GM12878 (cell line): ENCODE results near the gene ARMC9.

Experiments used
- ASH2L ChIP-seq: fragments of 300-600, 200-600 bp; sonication (generic); IDR thresholded peaks from 2 replicates; pipeline ENCODE4 v1.6.1; 2017; ENCODE audit warnings: low read depth, mild to moderate bottlenecking, borderline replicate concordance
- BHLHE40 ChIP-seq, 2 experiments: fragments of 450-650 bp in 1 of 2; IDR thresholded peaks; 2 replicates each; pipeline ENCODE4 v1.6.1; 2011 to 2017; ENCODE audit warnings: low read depth in 2 of 2, borderline replicate concordance in 1 of 2, improper control_type of control experiment in 1 of 2, low read length in 1 of 2, mild to moderate bottlenecking in 1 of 2
- CHD2 ChIP-seq: IDR thresholded peaks from 2 replicates; pipeline ENCODE4 v1.6.1; 2011; ENCODE audit warnings: low read depth, low read length, improper control_type of control experiment, borderline replicate concordance
- CREB1 ChIP-seq: IDR thresholded peaks from 2 replicates; pipeline ENCODE4 v1.6.1; 2012; ENCODE audit warnings: low read depth, mild to moderate bottlenecking, inconsistent platforms
- GABPA ChIP-seq: IDR thresholded peaks from 2 replicates; pipeline ENCODE4 v1.6.1; 2014; ENCODE audit warnings: antibody characterized with exemption, low read depth, mild to moderate bottlenecking, inconsistent platforms
- POLR2A ChIP-seq: IDR thresholded peaks from 2 replicates; pipeline ENCODE4 v1.6.1; 2011; ENCODE audit warnings: low read depth, mild to moderate bottlenecking, low read length
- RFX5 ChIP-seq: IDR thresholded peaks from 2 replicates; pipeline ENCODE4 v1.6.1; 2011; ENCODE audit warnings: low read depth, low read length, improper control_type of control experiment
- SUPT20H ChIP-seq: IDR thresholded peaks from 2 replicates; pipeline ENCODE4 v1.6.1; 2011; ENCODE audit warnings: low read depth, mild to moderate bottlenecking, low read length, moderate library complexity, borderline replicate concordance; ENCODE audit not compliant: control insufficient read depth
- TARDBP ChIP-seq: IDR thresholded peaks from 2 replicates; pipeline ENCODE4 v1.6.1; 2016; ENCODE audit warnings: borderline replicate concordance
- YY1 ChIP-seq: IDR thresholded peaks from 2 replicates; pipeline ENCODE4 v1.6.1; 2011; ENCODE audit warnings: low read depth, mild to moderate bottlenecking, low read length
- TF ChIP-seq, protein P1 (sequence below), 3 experiments: IDR thresholded peaks in 2 of 3; conservative IDR thresholded peaks in 1 of 3; 2 replicates each; pipeline ENCODE4 v1.5.1; 2011; ENCODE audit warnings: low read depth in 3 of 3, low read length in 3 of 3, mild to moderate bottlenecking in 3 of 3, control low read depth in 2 of 3, moderate library complexity in 2 of 3, inconsistent platforms in 1 of 3, mixed read lengths in 1 of 3; ENCODE audit not compliant: control insufficient read depth in 2 of 3, insufficient read depth in 1 of 3; ENCODE audit errors: extremely low read depth in 1 of 3
- TF ChIP-seq, protein P2 (sequence below): IDR thresholded peaks from 2 replicates; pipeline ENCODE4 v1.6.1; 2012; ENCODE audit warnings: low read depth, low read length, improper control_type of control experiment
- TF ChIP-seq, protein P3 (sequence below): IDR thresholded peaks from 2 replicates; pipeline ENCODE4 v1.6.1; 2012; ENCODE audit warnings: low read depth, low read length, improper control_type of control experiment

DNA sequence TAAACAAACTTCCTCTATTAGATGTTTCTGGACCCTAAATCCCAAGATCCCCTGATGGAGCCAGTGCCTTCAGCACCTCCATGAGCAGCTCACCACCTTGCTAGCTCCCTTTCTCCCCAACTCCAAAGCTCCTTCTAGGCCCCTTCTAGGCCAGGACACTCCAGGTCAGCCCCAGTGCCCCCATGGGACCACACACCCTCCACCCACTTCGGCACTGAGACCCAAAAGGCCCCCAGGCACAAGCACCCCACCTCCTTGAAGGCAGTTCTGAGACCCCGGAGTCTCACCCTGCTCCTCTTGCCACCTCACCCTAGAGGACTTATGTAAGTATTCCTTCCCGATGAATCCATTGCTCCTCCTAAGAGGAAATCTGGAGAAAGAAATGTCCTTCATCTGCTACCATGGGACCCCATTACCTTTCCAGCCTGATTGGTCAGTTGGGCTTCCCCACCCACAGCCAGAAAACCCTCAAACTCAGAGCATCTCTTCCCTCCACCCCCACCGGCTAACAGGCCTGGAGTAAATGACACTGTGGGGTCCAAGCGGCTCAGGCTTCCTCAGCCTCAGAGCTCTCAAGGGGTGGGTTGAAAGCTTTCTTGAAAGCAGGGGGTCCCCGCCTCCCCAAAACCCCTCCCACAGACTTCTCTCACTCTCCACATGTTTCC is 9.8 kb upstream of the ARMC9 start:
- TF ChIP-seq, protein P1, sequence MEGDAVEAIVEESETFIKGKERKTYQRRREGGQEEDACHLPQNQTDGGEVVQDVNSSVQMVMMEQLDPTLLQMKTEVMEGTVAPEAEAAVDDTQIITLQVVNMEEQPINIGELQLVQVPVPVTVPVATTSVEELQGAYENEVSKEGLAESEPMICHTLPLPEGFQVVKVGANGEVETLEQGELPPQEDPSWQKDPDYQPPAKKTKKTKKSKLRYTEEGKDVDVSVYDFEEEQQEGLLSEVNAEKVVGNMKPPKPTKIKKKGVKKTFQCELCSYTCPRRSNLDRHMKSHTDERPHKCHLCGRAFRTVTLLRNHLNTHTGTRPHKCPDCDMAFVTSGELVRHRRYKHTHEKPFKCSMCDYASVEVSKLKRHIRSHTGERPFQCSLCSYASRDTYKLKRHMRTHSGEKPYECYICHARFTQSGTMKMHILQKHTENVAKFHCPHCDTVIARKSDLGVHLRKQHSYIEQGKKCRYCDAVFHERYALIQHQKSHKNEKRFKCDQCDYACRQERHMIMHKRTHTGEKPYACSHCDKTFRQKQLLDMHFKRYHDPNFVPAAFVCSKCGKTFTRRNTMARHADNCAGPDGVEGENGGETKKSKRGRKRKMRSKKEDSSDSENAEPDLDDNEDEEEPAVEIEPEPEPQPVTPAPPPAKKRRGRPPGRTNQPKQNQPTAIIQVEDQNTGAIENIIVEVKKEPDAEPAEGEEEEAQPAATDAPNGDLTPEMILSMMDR (IDR thresholded peaks at IDR 0.05 in 2 of 3, conservative IDR thresholded peaks at IDR 0.05 in 1 of 3; ENCODE audit: control insufficient read depth in 2 of 3, extremely low read depth in 1 of 3, insufficient read depth in 1 of 3, low read depth in 3 of 3, low read length in 3 of 3): no peak
- TF ChIP-seq RFX5 (no peak), POLR2A (no peak), BHLHE40 (IDR thresholded peaks at IDR 0.05; ENCODE audit: borderline replicate concordance in 1 of 2, low read depth in 2 of 2, low read length in 1 of 2) (no peak), TARDBP (no peak), GABPA (no peak), CHD2 (no peak), YY1 (no peak), SUPT20H (no peak), ASH2L (no peak), CREB1 (no peak)
- TF ChIP-seq, protein P2, sequence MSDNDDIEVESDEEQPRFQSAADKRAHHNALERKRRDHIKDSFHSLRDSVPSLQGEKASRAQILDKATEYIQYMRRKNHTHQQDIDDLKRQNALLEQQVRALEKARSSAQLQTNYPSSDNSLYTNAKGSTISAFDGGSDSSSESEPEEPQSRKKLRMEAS: no peak
- TF ChIP-seq, protein P3, sequence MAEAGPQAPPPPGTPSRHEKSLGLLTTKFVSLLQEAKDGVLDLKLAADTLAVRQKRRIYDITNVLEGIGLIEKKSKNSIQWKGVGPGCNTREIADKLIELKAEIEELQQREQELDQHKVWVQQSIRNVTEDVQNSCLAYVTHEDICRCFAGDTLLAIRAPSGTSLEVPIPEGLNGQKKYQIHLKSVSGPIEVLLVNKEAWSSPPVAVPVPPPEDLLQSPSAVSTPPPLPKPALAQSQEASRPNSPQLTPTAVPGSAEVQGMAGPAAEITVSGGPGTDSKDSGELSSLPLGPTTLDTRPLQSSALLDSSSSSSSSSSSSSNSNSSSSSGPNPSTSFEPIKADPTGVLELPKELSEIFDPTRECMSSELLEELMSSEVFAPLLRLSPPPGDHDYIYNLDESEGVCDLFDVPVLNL: no peak
